COLO668 (cell line): ENCODE measurements around the gene CORIN.
"Not testable (repeated sequence)": the region's sequence is repeated elsewhere in the genome, so short reads cannot be mapped to it uniquely, and the experiment has no call there.

Experiments used
- DNase-seq: peaks from one replicate; lab custom pipeline; 2025; ENCODE audit not compliant: unreplicated experiment; lab: John Stamatoyannopoulos, UW

Gene CORIN

DNA sequence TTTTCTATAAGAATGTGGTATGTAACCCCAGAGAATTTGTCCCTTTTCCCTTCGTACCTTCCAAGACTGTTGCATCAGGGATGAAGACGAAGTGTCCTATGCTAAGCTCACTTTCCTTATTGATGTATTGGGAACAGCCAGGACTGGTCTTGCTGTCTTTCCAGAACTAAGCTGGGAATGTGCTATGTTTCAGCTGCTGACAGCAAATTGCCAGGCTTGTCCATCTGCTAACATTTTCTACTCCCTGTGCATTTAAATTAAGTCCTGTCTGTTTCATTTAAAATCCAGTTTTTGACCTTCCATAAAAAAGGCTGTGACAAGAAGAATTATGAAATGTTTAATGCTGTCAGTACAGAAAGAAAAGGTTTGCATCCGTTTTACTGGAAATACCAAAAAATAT lies 264.9 kb downstream of the CORIN start:
- no peak for DNase-seq

DNA sequence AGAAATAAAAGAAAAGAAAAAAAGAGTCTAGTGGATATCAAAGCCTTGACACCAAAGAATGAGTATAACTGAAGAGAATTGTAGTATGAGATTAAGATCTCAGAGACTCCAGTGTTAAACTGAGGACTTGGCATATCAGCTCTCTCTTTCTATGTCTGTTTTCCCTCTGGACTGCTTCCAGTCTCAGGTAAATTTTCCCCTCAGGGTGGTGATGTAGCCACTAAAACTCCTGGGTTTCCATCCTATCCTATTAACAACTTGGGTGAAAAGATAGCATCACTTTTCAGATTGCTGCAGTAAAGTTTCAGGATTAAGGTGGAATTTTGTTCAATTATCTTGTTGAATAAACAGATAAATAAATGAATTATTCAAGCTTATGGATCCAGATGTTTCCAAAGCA lies 267.1 kb downstream of the CORIN start:
- DNase-seq, result no peak

DNA sequence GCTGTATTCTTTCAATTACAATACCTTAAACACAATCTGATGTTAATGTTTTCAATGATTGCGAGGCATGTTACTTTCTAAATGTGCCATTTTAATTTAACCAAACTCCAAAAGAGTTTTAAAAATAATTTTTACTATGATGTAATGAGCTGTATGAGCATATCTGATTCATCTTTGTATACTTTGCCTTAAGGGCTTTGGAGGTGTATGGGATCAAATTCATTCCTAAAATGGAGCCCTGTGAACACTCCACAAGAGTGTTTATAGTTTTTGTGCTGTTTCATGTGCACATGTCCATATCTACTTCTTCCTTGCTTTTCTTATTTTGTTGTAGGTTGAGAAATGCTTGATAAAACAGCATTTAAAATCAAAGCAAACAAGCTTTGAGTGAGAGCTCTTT lies 270.4 kb downstream of the CORIN start:
- DNase-seq, result no peak

DNA sequence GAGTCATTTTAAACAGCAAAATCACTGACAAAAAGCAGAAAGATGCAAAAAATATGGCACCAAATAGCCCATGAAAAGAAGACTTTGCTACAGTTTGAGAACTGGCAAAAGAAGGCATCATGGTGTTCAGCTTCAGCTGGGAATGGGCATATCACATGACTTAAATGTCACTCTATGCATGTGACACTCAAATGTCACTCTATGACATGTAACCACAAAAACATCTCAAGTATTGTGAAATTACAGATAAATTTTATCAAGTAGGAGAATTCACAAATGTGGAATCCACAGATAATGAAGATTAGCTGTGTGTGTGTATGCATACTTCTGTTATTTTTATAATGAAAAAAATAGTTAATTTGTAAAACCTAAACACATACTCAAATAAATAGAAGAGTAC lies 270.9 kb downstream of the CORIN start:
- no peak for DNase-seq

DNA sequence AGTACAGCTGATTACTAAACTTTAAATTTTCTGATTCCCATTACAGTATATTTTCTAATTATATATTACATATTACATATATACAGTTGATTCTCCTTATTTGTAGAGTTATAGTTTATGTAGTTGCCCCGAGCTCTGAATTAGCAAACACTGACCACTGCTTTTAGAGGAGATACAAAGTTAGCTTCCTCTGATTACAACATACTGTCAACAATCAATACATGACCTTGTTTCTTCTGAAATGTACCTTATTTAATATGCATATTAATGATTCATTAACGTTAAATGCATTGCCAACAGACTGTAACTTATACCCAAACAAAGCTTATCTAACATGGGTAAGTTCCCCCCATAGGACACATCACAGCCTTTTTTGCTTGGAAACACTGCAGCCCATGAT lies 271.3 kb downstream of the CORIN start:
- DNase-seq, result no peak

DNA sequence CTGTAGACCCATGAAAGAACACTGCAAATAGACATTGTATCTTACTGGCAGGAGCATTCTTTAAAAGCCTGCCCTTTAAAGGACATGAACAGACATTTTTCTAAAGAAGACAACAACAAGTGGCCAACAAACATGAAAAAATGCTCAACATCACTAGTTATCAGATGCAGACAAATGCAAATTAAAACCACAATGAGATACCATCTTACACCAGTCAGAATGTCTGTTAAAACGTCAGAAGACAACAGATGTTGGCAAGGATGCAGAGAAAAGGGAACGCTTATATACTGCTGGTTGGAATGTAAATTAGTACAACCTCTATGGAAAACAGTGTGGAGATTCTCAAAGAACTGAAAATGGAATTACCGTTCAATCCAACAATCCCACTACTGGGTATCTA lies 275.6 kb downstream of the CORIN start:
- DNase-seq, result no peak

DNA sequence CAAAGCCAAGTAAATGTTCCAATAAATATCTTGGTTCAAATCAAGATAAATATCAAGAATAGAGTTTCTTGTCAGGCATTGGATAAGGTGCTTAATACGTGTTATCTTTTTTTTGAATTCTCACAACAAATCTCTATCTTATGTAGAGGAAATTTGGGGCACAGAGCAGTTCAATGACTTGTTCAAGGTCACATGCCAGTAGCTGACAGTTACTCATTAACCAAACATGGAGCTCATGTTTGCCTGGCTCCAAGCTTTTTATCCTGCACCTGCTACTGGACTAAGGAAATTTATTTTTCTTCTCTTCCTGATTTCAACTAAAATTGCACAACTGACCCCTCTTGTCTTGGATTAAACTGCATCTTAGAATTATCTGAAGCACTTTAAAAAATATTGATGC lies 276.5 kb downstream of the CORIN start:
- peak; percentile 2 for DNase-seq

DNA sequence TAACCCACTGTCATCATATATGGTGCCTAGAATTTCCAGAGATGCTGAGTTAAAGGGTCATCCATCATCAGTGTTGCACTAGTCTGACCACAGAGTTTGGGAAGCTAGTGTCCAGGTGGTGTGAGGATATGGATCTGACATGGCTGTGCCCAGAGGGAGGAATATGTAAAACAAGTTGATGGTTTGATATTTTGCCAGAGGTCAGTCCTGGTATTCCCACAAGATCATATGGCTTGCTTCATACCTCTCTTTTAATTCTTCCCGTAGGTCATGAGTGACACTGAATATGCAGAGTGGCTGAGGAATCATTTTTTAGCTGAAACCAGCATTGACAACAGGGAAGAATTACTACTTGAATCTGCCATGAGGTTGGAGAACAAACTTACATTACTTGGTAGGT lies 277.2 kb downstream of the CORIN start:
- DNase-seq, result no peak

DNA sequence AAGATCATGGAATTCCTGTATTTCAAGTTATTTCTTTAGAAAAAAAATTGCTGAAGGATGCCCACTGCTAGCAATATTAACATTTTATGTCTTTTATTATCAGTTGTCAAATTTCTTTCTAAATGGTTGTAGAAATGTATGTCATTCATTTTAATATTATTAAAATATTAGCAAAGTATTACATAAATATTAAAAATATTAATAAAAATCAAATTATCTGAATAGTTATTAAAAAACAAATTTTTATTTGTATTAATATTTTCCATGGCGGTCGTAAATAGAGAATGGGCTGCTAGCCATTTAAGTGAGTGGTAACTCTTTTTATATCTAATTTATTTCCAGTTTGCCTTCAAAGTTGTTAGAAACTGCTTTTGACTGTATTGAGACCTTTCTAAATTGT lies 280.6 kb downstream of the CORIN start:
- no peak for DNase-seq

DNA sequence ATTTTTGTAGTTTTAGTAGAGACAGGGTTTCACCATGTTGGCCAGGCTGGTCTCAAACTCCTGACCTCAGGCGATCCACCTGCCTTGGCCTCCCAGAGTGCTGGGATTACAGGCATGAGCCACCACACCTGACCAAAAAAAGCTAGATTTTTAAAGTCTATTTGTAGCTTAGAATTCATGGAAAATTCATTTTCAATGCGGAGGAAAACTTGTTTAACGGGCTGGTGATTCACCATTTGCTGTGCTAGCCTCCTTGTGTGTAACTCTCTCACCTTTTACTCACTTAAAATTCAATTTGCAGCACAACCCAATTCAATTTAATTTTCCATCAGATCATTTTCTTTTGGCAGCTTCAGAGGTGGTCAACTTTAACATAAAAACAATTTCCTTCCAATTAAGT lies 281.9 kb downstream of the CORIN start:
- not testable (repeated sequence) for DNase-seq

DNA sequence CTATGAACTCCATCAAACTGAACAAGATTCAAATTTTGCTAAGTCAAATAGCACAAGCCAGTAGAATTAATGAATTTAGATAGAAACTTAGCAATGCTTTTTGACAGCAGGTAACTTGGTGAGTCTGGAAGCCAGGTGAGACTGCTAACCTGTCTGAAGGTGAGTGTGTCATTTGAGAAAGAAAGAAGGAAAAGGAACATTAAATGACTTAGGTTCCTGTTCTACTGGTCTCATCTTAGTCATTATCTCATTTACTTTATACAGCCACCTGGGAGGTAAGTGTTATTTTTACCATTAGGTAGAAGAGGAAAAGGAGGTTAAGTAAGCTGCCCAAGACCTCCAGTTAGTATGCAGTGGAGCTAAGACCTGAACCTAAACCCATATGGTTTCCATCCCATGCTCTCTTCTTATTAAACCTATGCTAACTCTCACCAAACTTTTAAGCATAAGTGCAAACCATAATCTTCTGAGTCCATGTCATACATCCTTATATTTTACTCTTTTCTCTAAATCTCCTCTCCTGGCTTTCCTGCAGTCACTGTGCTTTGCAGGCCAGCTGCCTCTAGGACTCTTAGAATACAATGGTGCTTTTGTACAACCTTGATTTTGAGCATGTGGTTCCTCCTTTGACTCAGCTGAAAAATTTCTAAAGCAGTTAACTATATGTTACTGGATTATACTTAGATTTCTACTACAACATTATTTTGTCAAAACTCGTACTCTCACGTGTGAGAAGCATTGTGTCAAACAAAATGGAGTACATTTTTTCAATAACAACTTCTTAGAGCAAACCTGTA lies 284.3 kb downstream of the CORIN start:
- no peak for DNase-seq

DNA sequence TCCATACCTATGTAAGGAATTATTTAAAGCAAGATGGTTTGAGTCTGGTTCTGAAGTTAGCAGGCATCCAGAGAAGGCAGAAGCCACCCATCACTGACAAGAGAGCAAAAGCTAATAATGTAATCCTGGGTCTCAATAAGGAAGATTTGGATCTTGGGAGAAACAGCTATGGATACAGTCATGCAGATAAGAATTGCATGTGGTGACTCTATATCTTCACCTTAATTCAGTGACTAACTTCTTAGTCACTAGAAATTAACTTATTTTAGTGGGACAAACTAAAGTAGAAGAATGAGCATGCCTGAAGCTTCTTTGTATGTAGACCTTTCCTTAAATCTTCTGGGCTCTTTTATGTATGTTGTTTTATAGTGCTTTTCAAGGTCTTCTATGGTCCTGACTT lies 286.2 kb downstream of the CORIN start:
- no peak for DNase-seq

DNA sequence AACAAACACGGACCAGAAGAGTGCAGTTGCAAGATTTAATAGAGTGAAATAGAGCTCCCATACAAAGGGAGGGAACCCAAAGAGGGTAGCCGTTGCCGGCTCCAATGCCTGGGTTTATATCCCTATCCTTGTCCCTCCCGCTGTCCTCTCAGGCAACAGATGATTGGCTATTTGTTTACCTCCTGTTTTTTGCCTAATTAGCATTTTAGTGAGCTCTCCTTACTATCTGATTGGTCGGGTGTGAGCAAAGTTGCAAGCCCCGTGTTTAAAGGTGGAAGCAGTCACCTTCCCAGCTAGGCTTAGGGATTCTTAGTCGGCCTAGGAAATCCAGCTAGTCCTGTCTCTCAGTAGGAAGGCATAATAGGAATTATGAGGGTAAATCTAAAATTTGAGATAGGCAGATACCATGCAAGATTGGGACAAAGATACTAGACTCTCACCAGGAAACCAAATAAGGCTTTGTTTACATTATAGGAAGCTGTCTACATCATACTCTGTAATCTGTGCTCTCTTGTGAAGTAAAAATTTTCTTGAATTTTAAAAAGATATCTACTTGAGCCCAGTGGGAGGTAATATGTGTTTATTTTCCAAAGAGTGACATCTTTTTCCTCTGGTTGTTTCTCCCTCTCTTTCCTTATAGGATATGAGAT lies 286.8 kb downstream of the CORIN start:
- no peak for DNase-seq

DNA sequence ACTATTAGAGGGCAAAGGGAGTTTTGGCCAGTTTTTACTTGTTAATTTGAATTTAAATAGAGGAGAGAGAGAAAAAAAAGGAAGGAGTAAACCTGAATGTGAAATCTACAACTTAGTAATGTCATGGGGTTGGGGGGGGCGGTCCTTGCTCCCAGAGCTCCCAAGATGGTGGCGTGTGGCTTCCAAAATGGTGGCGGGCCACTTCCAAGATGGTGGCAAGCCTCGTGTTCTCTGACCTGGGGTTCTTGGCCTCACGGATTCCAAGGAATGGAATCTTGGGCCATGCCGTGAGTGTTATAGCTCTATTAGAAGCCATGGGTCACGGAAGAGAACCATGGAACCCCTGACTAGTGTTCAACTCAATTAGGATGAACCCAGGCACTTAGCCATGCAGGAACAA lies 287.5 kb downstream of the CORIN start:
- not testable (repeated sequence) for DNase-seq
